NT2/D1 (cell line): ENCODE data around the gene KCNN1.

Experiments used
- SUZ12 ChIP-seq: IDR thresholded peaks from 2 replicates; pipeline ENCODE4 v1.6.1; 2011; ENCODE audit not compliant: insufficient read length, insufficient read depth; ENCODE audit errors: extremely low read depth
- YY1 ChIP-seq: IDR thresholded peaks from 2 replicates; pipeline ENCODE4 v1.6.1; 2011; ENCODE audit not compliant: insufficient read length, insufficient read depth
- ZNF274 ChIP-seq: IDR thresholded peaks from 2 replicates; pipeline ENCODE4 v1.6.1; 2011; ENCODE audit warnings: mild to moderate bottlenecking, low read depth, low read length

- TF ChIP-seq SUZ12 (no peak), YY1 (no peak), ZNF274 (no peak)
Observed at GRCh38 chr19:17942181-17942580, 24.7 kb upstream of the KCNN1 start.
